Loucy (cell line): Measurements from ENCODE around the gene ALDH1A1.

Experiments used
- CTCF ChIP-seq: fragments of 200-600 bp; sonication (generic); conservative IDR thresholded peaks from 2 replicates; pipeline ENCODE4 v1.5.1; 2014; ENCODE audit warnings: mild to moderate bottlenecking, antibody characterized with exemption, low read length
- EZH2phosphoT487 ChIP-seq: fragments of 200-600 bp; IDR thresholded peaks from 2 replicates; pipeline ENCODE4 v1.6.1; 2018; ENCODE audit warnings: antibody characterized with exemption, mild to moderate bottlenecking, moderate library complexity, borderline replicate concordance

GRCh38 chr9:72884508-72884907, 68.3 kb downstream of the ALDH1A1 start:
- TF ChIP-seq CTCF (no peak), EZH2phosphoT487 (no peak)
